H9 (cell line): ENCODE measurements around the gene PCSK1N. TPM values are rescaled to one million over a fixed set of nuclear protein-coding genes. Genes with fewer than 3 reads are reported as not detected.

Source experiments
- DNase-seq: peaks from one replicate; pipeline ENCODE4 v3.0.0-alpha.2; 2017
- H2AFZ ChIP-seq: one replicate; pipeline ENCODE4 v1.6.1; 2013; ENCODE audit warnings: mild to moderate bottlenecking, low read length, control low read depth, moderate library complexity
- H2AK5ac ChIP-seq: 2 replicates; pipeline ENCODE4 v1.6.1; 2013; ENCODE audit warnings: low read length, control low read depth, mixed read lengths; ENCODE audit not compliant: insufficient read length
- H2BK120ac ChIP-seq: one replicate; pipeline ENCODE4 v1.6.1; 2013; ENCODE audit warnings: low read depth, mild to moderate bottlenecking, low read length, control low read depth, inconsistent platforms; ENCODE audit not compliant: poor library complexity, severe bottlenecking
- H2BK12ac ChIP-seq: 2 replicates; pipeline ENCODE4 v1.6.1; 2013; ENCODE audit warnings: low read length, control low read depth, mixed read lengths, low read depth; ENCODE audit not compliant: insufficient read length
- H2BK15ac ChIP-seq: 2 replicates; pipeline ENCODE4 v1.6.1; 2013; ENCODE audit warnings: low read depth, low read length, control low read depth
- H2BK20ac ChIP-seq: one replicate; pipeline ENCODE4 v1.6.1; 2013; ENCODE audit warnings: low read depth, mild to moderate bottlenecking, low read length, control low read depth, inconsistent platforms; ENCODE audit not compliant: poor library complexity, severe bottlenecking
- H2BK5ac ChIP-seq: 2 replicates; pipeline ENCODE4 v1.6.1; 2013; ENCODE audit warnings: low read length, control low read depth, mixed read lengths; ENCODE audit not compliant: insufficient read length
- H3K14ac ChIP-seq: 2 replicates; pipeline ENCODE4 v1.6.1; 2013; ENCODE audit warnings: low read length, control low read depth; ENCODE audit not compliant: insufficient read depth
- H3K18ac ChIP-seq: 2 replicates; pipeline ENCODE4 v1.6.1; 2013; ENCODE audit warnings: low read depth, mild to moderate bottlenecking, mixed read lengths, low read length, control low read depth; ENCODE audit not compliant: insufficient read length
- H3K23ac ChIP-seq: 2 replicates; pipeline ENCODE4 v1.6.1; 2013; ENCODE audit warnings: low read length, control low read depth, mixed read lengths, low read depth; ENCODE audit not compliant: insufficient read length
- H3K23me2 ChIP-seq: 2 replicates; pipeline ENCODE4 v1.6.1; 2013; ENCODE audit warnings: low read depth, mild to moderate bottlenecking, mixed read lengths, low read length, control low read depth; ENCODE audit not compliant: insufficient read length, poor library complexity, severe bottlenecking
- H3K27ac ChIP-seq: 2 replicates; pipeline ENCODE4 v1.5.1; 2013; ENCODE audit warnings: low read length, control low read depth, mixed read lengths, low read depth; ENCODE audit not compliant: insufficient read length
- H3K27me3 ChIP-seq: 2 replicates; pipeline ENCODE4 v1.6.1; 2013; ENCODE audit warnings: low read length, control low read depth, inconsistent platforms; ENCODE audit not compliant: insufficient read depth
- H3K4ac ChIP-seq: 2 replicates; pipeline ENCODE4 v1.6.1; 2013; ENCODE audit warnings: low read depth, mild to moderate bottlenecking, control low read depth, inconsistent platforms, low read length, moderate library complexity
- H3K4me1 ChIP-seq: 2 replicates; pipeline ENCODE4 v1.6.1; 2013; ENCODE audit warnings: low read length, control low read depth, inconsistent platforms; ENCODE audit not compliant: insufficient read depth
- H3K4me2 ChIP-seq: 2 replicates; pipeline ENCODE4 v1.6.1; 2013; ENCODE audit warnings: low read length, control low read depth, mixed read lengths; ENCODE audit not compliant: insufficient read length, insufficient read depth
- H3K56ac ChIP-seq: 2 replicates; pipeline ENCODE4 v1.6.1; 2013; ENCODE audit warnings: low read depth, mild to moderate bottlenecking, mixed read lengths, low read length, control low read depth; ENCODE audit not compliant: insufficient read length
- H3K79me1 ChIP-seq: 2 replicates; pipeline ENCODE4 v1.6.1; 2013; ENCODE audit warnings: low read depth, mild to moderate bottlenecking, moderate library complexity, low read length, control low read depth, inconsistent platforms; ENCODE audit not compliant: insufficient read depth, poor library complexity, severe bottlenecking
- H3K79me2 ChIP-seq: 2 replicates; pipeline ENCODE4 v1.6.1; 2013; ENCODE audit warnings: low read length, control low read depth, inconsistent platforms; ENCODE audit not compliant: insufficient read depth
- H3K9ac ChIP-seq: 2 replicates; pipeline ENCODE4 v1.6.1; 2013; ENCODE audit warnings: low read length, control low read depth, mixed read lengths; ENCODE audit not compliant: insufficient read length; ENCODE audit errors: extremely low read depth
- H3K9me3 ChIP-seq: one replicate; pipeline ENCODE4 v1.6.1; 2013; ENCODE audit warnings: low read depth, low read length, inconsistent platforms; ENCODE audit not compliant: control insufficient read depth
- H3T11ph ChIP-seq: one replicate; pipeline ENCODE4 v1.6.1; 2013; ENCODE audit warnings: mild to moderate bottlenecking, low read length, control low read depth, inconsistent platforms
- H4K20me1 ChIP-seq: one replicate; pipeline ENCODE4 v1.6.1; 2013; ENCODE audit not compliant: control insufficient read depth, insufficient read length, insufficient read depth
- H4K5ac ChIP-seq: 2 replicates; pipeline ENCODE4 v1.6.1; 2013; ENCODE audit warnings: low read depth, mild to moderate bottlenecking, mixed read lengths, low read length, control low read depth; ENCODE audit not compliant: insufficient read length
- H4K8ac ChIP-seq: replicated peaks from 2 replicates; pipeline ENCODE4 v1.6.1; 2013; ENCODE audit warnings: low read length, control low read depth, mixed read lengths, low read depth; ENCODE audit not compliant: insufficient read length
- H4K91ac ChIP-seq: 2 replicates; pipeline ENCODE4 v1.6.1; 2013; ENCODE audit warnings: low read depth, mild to moderate bottlenecking, moderate library complexity, mixed read lengths, low read length, control low read depth; ENCODE audit not compliant: insufficient read length
- H3K27ac Mint-ChIP-seq, 3 experiments: 2 replicates in 2 of 3; 3 replicates in 1 of 3; pipeline ENCODE4 v1.8.0; 2020 to 2021; ENCODE audit warnings: mixed read lengths in 3 of 3, mild to moderate bottlenecking in 1 of 3, moderate library complexity in 1 of 3
- H3K27me3 Mint-ChIP-seq: 2 replicates; pipeline ENCODE4 v1.8.0; 2021; ENCODE audit warnings: low read depth, mild to moderate bottlenecking, moderate library complexity, mixed read lengths
- H3K36me3 Mint-ChIP-seq, 3 experiments: 2 replicates in 2 of 3; 3 replicates in 1 of 3; pipeline ENCODE4 v1.8.0; 2020 to 2021; ENCODE audit warnings: low read depth in 3 of 3, mixed read lengths in 3 of 3; ENCODE audit not compliant: insufficient read depth in 1 of 3
- H3K4me1 Mint-ChIP-seq, 2 experiments: 2 replicates each; pipeline ENCODE4 v1.8.0; 2020; ENCODE audit warnings: mixed read lengths in 2 of 2
- H3K4me3 Mint-ChIP-seq, 2 experiments: 2 replicates in 1 of 2; 3 replicates in 1 of 2; pipeline ENCODE4 v1.8.0; 2020 to 2021; ENCODE audit warnings: mild to moderate bottlenecking in 2 of 2, mixed read lengths in 2 of 2, moderate library complexity in 1 of 2
- H3K9me3 Mint-ChIP-seq, 2 experiments: 2 replicates in 1 of 2; 3 replicates in 1 of 2; pipeline ENCODE4 v1.8.0; 2020; ENCODE audit warnings: mild to moderate bottlenecking in 2 of 2, mixed read lengths in 2 of 2, moderate library complexity in 1 of 2
- WGBS: extraction: QIAGEN DNeasy Blood & Tissue Kit; methylation state at CpG from one replicate; pipeline ENCODE4 v1.1.7; 2013; ENCODE audit warnings: missing lambda C conversion rate, low lambda C conversion rate, mixed read lengths; ENCODE audit not compliant: insufficient read length; ENCODE audit errors: extremely low coverage; 5-methylcytosine and 5-hydroxymethylcytosine counted together
- total RNA-seq: library from RNA; stranded (reverse); gene quantifications from 2 replicates; pipeline ENCODE4 v1.2.1, GENCODE V29; 2021
- TF ChIP-seq, protein P1 (sequence below): fragments of 200-600 bp; sonication (generic); conservative IDR thresholded peaks from 3 replicates; pipeline ENCODE4 v1.8.0; 2021; ENCODE audit warnings: antibody characterized with exemption, mild to moderate bottlenecking

PCSK1N gene
- total RNA-seq, 1 experiment from 2014 or later: 3.9 TPM

DNA sequence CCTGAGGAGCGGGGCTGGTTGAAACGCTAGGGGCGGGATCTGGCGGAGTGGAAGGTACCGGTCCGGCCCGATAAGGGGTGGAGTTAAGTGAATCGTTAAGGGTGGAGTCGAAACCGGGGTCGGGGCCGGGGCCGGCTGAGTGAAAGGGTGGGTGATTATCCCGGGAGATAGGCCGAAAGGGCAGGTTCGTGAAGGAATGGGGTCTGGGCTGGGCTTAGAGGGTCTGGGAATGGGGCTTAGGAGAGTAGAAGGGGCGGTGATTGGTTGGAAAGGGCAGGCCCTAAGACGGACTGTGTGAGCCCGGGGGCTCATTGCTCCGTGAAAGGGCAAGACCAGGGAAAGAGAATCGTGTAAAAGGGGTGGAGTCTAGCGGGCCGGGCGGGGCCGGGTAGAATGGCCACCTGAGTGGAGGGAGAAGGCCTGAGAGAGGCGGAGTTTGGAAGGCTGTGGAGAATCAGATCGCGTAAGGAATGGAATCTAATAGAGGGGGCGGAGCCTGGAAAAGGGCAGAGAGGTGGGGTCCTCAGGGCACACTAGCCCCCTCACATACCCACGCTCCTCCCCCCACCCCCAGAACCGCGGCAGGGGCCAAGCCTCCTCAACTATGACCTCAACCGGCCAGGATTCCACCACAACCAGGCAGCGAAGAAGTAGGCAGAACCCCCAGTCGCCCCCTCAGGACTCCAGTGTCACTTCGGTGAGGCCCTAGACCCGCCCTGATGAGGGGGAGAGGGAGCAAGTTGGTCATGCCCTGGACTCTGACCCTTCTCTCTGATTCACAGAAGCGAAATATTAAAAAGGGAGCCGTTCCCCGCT is 33.1 kb downstream of the PCSK1N start:
- Histone ChIP-seq H2BK15ac (no peak overlapping the region), H3K23ac (no peak overlapping the region), H3K4ac (no peak overlapping the region; the same call in 1 of the 2 replicates), H3K56ac (no peak overlapping the region), H2BK120ac (no peak overlapping the region), H2AK5ac (no peak overlapping the region), H3K23me2 (peaks cover 3% of the 10 kb centered on the region), H3K4me2 (peak overlapping the region; percentile 60), H2BK12ac (peak overlapping the region; percentile 45), H2BK20ac (no peak overlapping the region), H3K14ac (peak overlapping the region; percentile 76; the same call in 1 of the 2 replicates), H3T11ph (no peak overlapping the region), H3K79me2 (no peaks in the 10 kb centered on the region), H3K79me1 (no peaks in the 10 kb centered on the region), H3K18ac (peak overlapping the region; percentile 76), H4K20me1 (no peaks in the 10 kb centered on the region), H4K8ac (no peak overlapping the region), H4K5ac (no peak overlapping the region), H3K27me3 (no peaks in the 10 kb centered on the region), H2BK5ac (no peak overlapping the region), H3K9me3 (no peaks in the 10 kb centered on the region), H4K91ac (no peak overlapping the region), H2AFZ (no peak overlapping the region), H3K27ac (peak overlapping the region; percentile 53), H3K4me1 (no peaks in the 10 kb centered on the region), H3K9ac (peak overlapping the region; percentile 86)
- no peaks in the 10 kb centered on the region for H3K27me3 Mint-ChIP-seq
- peaks cover 5 to 12% of the 10 kb centered on the region in 2 experiments for H3K4me1 Mint-ChIP-seq
- peak; percentile 88 for DNase-seq
- peak overlapping the region; percentile 88 to 95 for H3K4me3 Mint-ChIP-seq
- TF ChIP-seq, protein P1, sequence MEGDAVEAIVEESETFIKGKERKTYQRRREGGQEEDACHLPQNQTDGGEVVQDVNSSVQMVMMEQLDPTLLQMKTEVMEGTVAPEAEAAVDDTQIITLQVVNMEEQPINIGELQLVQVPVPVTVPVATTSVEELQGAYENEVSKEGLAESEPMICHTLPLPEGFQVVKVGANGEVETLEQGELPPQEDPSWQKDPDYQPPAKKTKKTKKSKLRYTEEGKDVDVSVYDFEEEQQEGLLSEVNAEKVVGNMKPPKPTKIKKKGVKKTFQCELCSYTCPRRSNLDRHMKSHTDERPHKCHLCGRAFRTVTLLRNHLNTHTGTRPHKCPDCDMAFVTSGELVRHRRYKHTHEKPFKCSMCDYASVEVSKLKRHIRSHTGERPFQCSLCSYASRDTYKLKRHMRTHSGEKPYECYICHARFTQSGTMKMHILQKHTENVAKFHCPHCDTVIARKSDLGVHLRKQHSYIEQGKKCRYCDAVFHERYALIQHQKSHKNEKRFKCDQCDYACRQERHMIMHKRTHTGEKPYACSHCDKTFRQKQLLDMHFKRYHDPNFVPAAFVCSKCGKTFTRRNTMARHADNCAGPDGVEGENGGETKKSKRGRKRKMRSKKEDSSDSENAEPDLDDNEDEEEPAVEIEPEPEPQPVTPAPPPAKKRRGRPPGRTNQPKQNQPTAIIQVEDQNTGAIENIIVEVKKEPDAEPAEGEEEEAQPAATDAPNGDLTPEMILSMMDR: no peak
- peaks cover 23 to 39% (median 38%) of the 10 kb centered on the region in 3 experiments for H3K36me3 Mint-ChIP-seq
- no CpG with 5 or more reads among the region's 40 CpGs for WGBS
- H3K27ac Mint-ChIP-seq: peak overlapping the region; percentile 99 to 100 (median 99)
- peaks cover 74 to 76% of the 10 kb centered on the region in 2 experiments for H3K9me3 Mint-ChIP-seq
